HL-60 (cell line): Measurements from ENCODE around the gene ICAM5.

Experiments used
- DNase-seq, 2 experiments: peaks; one replicate each; pipeline ENCODE4 v3.0.0-alpha.2; 2010 to 2020; ENCODE audit warnings: low read depth in 1 of 2, low spot score in 1 of 2
- H3K27ac ChIP-seq: fragments of 250-450 bp; sonication (Bioruptor Pico); replicated peaks from 2 replicates; pipeline ENCODE4 v1.5.1; 2020; ENCODE audit warnings: mild to moderate bottlenecking, moderate library complexity
- H3K27me3 ChIP-seq: fragments of 250-450 bp; sonication (Bioruptor Pico); 2 replicates; pipeline ENCODE4 v1.5.1; 2021; ENCODE audit warnings: mild to moderate bottlenecking, moderate library complexity; ENCODE audit not compliant: insufficient read depth, poor library complexity, severe bottlenecking
- H3K4me3 ChIP-seq: replicated peaks from 2 replicates; pipeline ENCODE4 v1.5.1; 2011; ENCODE audit warnings: mild to moderate bottlenecking, control low read depth, low read length; ENCODE audit not compliant: insufficient read depth
- GABPA ChIP-seq: IDR thresholded peaks from 2 replicates; pipeline ENCODE4 v1.6.1; 2012; ENCODE audit warnings: low read depth
- POLR2AphosphoS5 ChIP-seq: IDR thresholded peaks from 2 replicates; pipeline ENCODE4 v1.6.1; 2012; ENCODE audit warnings: low read depth
- REST ChIP-seq: IDR thresholded peaks from 2 replicates; pipeline ENCODE4 v1.6.1; 2012; ENCODE audit warnings: low read depth; ENCODE audit not compliant: insufficient replicate concordance
- SPI1 ChIP-seq: IDR thresholded peaks from 2 replicates; pipeline ENCODE4 v1.6.1; 2012; ENCODE audit warnings: low read depth, mild to moderate bottlenecking, borderline replicate concordance
- TF ChIP-seq, protein P1 (sequence below): IDR thresholded peaks from one replicate; pipeline ENCODE4 v1.5.1; 2011; ENCODE audit warnings: low read length, control low read depth, inconsistent platforms; ENCODE audit not compliant: insufficient read depth

The ICAM5 gene

GRCh38 chr19:10309423-10309822 is 19.7 kb downstream of the ICAM5 start, which contains the start of gene ZGLP1:
Gene ZGLP1, minus strand, starts transcription at chr19:10309815.
- no peak within 1 kb of the TSS for H3K27ac ChIP-seq
- no peak within 1 kb of the TSS for H3K4me3 ChIP-seq
- no peaks in the 10 kb centered on the region for H3K27me3 ChIP-seq
- DNase-seq: no peak
- TF ChIP-seq POLR2AphosphoS5 (no peak), SPI1 (no peak), GABPA (no peak), REST (no peak)
- TF ChIP-seq, protein P1, sequence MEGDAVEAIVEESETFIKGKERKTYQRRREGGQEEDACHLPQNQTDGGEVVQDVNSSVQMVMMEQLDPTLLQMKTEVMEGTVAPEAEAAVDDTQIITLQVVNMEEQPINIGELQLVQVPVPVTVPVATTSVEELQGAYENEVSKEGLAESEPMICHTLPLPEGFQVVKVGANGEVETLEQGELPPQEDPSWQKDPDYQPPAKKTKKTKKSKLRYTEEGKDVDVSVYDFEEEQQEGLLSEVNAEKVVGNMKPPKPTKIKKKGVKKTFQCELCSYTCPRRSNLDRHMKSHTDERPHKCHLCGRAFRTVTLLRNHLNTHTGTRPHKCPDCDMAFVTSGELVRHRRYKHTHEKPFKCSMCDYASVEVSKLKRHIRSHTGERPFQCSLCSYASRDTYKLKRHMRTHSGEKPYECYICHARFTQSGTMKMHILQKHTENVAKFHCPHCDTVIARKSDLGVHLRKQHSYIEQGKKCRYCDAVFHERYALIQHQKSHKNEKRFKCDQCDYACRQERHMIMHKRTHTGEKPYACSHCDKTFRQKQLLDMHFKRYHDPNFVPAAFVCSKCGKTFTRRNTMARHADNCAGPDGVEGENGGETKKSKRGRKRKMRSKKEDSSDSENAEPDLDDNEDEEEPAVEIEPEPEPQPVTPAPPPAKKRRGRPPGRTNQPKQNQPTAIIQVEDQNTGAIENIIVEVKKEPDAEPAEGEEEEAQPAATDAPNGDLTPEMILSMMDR: no peak

DNA sequence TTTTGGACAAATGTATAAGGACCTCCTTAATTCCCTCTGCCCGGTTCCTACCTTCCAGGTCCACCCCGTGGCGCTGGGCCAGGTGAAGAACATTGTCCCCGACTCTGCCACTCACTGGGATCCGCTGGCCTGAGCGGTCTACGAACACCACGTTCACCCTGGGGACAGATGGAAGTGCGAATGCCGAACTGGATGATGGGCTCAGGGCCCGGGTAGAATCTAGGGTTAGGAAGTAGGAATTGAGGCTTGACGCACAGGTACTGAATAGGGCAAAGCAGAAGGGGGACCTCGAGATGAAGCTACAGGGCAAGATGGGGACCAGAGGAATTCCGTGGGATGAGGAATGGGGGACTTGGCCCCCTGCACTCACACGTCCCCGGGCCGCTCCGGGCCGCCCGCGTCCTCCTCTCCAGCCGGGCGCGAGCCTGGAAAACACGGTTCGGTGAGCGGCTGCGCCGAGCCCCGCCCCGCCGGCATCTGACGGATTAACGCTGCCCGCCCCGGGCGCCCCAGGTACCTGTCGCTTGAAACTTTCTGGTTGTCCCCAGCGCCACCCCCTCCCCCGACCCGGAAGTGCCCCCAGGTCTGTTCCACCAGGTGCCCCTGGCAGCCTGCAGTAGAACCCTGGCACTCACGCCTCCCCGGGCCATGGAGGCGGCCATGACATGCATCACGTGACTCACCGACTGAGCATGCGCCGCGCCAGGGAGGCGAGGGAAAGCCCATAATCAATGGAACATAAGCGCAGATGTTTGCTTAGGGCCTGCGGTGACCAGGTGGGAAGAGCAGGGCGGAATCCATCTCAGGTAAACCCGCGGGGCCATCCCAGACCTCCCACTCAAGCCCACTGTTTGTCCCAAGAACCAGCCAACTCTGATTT is 25.8 kb downstream of the ICAM5 start, which contains the start of gene FDX2:
Gene FDX2 (minus strand): TSS at position 681 of the 880 bp plus-strand sequence. CDS start 19 bp downstream, at position 662.
- peak; percentile 88 for TF ChIP-seq POLR2AphosphoS5
- TF ChIP-seq SPI1: no peak
- Histone ChIP-seq H3K27ac (peak within 1 kb of the TSS; percentile 52), H3K4me3 (peak within 1 kb of the TSS; percentile 93), H3K27me3 (no peaks in the 10 kb centered on the region)
- peak in 1 of 2 experiments; percentile 85 for DNase-seq

GRCh38 chr19:10316229-10317044 is 26.7 kb downstream of the ICAM5 start:
- Histone ChIP-seq H3K27me3 (no peaks in the 10 kb centered on the region), H3K27ac (no peak overlapping the region), H3K4me3 (peak overlapping the region; percentile 93; the same call in 1 of the 2 replicates)
- DNase-seq: no peak
- TF ChIP-seq GABPA (no peak), POLR2AphosphoS5 (no peak), REST (no peak), SPI1 (no peak)
- TF ChIP-seq, protein P1: no peak
